Tibial nerve (tissue), 4 donors: ENCODE measurements around the gene PTPRG.

Source experiments
- EP300 ChIP-seq, 2 donors: sonication (generic); formaldehyde crosslinking; IDR thresholded peaks; one replicate each; pipeline ENCODE4 v1.6.1; 2017; ENCODE audit warnings: antibody characterized with exemption in 2 of 2, mild to moderate bottlenecking in 1 of 2
- POLR2A ChIP-seq, 2 donors: fragments of 450-650 bp; IDR thresholded peaks; one replicate each; pipeline ENCODE4 v1.6.1; 2017; ENCODE audit warnings: antibody characterized with exemption in 2 of 2, mild to moderate bottlenecking in 2 of 2, moderate library complexity in 2 of 2
- TF ChIP-seq, protein P1 (sequence below), 5 experiments: fragments of 200-600 bp in 3 of 5; fragments of 450-650 bp in 2 of 5; sonication (generic) in 3 of 5; IDR thresholded peaks; one replicate each; pipeline ENCODE4 v1.5.1; 2016 to 2019; ENCODE audit warnings: antibody characterized with exemption in 5 of 5, mild to moderate bottlenecking in 3 of 5, moderate library complexity in 2 of 5

- TF ChIP-seq, protein P1, sequence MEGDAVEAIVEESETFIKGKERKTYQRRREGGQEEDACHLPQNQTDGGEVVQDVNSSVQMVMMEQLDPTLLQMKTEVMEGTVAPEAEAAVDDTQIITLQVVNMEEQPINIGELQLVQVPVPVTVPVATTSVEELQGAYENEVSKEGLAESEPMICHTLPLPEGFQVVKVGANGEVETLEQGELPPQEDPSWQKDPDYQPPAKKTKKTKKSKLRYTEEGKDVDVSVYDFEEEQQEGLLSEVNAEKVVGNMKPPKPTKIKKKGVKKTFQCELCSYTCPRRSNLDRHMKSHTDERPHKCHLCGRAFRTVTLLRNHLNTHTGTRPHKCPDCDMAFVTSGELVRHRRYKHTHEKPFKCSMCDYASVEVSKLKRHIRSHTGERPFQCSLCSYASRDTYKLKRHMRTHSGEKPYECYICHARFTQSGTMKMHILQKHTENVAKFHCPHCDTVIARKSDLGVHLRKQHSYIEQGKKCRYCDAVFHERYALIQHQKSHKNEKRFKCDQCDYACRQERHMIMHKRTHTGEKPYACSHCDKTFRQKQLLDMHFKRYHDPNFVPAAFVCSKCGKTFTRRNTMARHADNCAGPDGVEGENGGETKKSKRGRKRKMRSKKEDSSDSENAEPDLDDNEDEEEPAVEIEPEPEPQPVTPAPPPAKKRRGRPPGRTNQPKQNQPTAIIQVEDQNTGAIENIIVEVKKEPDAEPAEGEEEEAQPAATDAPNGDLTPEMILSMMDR (IDR thresholded peaks at IDR 0.05) = no peak
- TF ChIP-seq EP300 (IDR thresholded peaks at IDR 0.05) (peak; percentile 78 to 97), POLR2A (IDR thresholded peaks at IDR 0.05) (no peak)
These were observed 598.3 kb downstream of the PTPRG start for GRCh38 chr3:62159709-62160092.
